Astrocyte (in vitro differentiated cells and primary cell): ENCODE results near the gene ZNF341.

ENCODE experiments used
- CTCF ChIP-seq: IDR thresholded peaks from 2 replicates; pipeline ENCODE4 v1.5.1; 2011; ENCODE audit warnings: low read depth, mild to moderate bottlenecking, inconsistent platforms, low read length, moderate library complexity; ENCODE audit not compliant: insufficient read depth
- EZH2 ChIP-seq: IDR thresholded peaks from 2 replicates; pipeline ENCODE4 v1.6.1; 2012; ENCODE audit warnings: mild to moderate bottlenecking, low read length, inconsistent platforms; ENCODE audit not compliant: insufficient read depth

DNA sequence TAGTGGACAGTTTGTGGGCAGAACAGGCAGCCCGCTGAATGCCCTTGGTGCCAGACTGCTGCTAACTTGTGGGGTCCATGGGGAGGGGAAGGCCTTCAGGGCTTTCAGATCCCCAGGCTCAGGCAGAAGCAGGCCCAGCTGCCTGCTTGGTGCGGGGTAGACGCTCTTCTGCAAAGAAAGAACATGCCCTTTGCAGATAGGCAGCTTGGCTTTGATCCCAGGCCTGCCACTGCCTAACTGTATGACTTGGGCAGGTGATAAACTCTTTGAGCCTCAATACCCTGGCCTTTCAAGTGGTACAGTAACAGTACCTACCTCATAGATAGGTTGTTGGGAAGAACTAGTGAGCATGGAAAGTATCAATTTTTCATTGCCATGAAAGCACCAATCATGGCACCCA is 107.8 kb downstream of the ZNF341 start:
- no peak for TF ChIP-seq CTCF
- no peak for TF ChIP-seq EZH2
